ENCODE results near the gene MAGEC3. TPM values are rescaled to one million over a fixed set of nuclear protein-coding genes. Genes with fewer than 3 reads are reported as not detected.

Gene MAGEC3, protein sequence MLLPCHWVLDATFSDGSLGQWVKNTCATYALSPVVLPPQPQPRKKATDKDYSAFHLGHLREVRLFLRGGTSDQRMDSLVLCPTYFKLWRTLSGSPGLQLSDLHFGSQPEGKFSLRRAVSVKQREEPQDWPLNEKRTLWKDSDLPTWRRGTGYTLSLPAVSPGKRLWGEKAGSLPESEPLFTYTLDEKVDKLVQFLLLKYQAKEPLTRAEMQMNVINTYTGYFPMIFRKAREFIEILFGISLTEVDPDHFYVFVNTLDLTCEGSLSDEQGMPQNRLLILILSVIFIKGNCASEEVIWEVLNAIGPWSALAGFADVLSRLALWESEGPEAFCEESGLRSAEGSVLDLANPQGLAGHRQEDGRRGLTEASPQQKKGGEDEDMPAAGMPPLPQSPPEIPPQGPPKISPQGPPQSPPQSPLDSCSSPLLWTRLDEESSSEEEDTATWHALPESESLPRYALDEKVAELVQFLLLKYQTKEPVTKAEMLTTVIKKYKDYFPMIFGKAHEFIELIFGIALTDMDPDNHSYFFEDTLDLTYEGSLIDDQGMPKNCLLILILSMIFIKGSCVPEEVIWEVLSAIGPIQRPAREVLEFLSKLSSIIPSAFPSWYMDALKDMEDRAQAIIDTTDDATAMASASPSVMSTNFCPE
- not detected in 5 replicates for total RNA-seq (2022; extraction: Qiagen RNA extraction; ENCODE audit: low read depth)

DNA sequence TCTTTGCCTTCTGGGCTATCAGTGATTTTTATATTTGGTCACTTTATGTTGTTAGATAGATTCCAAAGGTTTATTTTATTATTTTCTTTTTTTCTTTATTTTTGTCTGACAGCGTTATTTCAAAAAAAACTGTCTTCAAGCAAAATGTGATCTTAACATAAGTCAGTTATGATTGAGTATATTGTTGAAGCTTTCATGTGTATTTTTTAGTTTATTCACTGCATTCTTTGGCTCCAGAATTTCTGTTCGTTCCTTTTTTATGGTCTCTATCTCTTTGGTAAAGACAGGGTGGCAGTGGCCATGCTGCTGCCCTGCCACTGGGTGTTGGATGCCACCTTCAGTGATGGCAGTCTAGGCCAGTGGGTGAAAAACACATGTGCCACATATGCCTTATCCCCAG, at the start of gene MAGEC3:
Gene MAGEC3, plus strand, starts transcription at position 301 of the 400 bp plus-strand sequence. Its CDS starts 0 bp downstream, at position 301.

DNA sequence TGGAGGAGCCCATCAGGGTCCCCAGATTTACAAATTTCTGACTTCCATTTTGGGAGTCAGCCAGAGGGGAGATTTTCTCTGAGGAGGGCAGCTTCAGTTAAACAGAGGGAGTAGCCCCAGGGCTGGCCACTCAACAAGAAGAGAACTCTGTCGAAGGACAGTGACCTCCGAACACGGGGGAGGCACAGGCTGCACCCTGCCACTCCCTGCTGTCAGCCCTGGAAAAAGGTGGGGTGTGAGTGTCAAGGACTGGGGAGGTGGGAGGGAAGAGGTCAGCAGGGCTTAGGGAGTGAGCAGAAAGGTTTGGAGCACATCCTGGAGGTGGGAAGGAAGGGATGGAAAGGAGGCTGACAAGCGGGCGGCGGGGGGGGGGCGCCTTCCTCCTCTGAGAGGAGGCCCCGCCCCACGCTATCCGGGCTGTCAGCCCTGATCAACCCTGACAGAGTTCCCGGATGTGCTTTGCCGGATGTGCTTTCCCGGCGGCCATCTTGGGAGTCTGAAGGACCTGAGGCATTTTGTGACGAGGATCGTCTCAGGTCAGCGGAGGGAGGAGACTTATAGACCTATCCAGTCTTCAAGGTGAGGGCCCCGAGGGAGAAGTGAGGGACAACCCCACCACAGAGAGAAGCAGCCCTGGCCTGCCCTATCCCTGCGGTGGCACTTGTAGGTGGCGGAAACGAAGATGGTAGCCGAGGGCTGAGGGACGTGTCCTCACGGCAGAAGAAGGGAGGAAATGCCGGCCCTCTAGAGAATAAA, 65.5 kb downstream of the MAGEC3 start, which contains the start of gene MAGEC1:
Gene MAGEC1, plus strand, starts transcription at position 495 of the 756 bp plus-strand sequence. CDS start 1,179 bp downstream, outside the sequence.

Other genes starting within 250 kb of the MAGEC3 start
- gene SPANXA2, start 248.6 kb upstream of the MAGEC3 start, total RNA-seq (2022; extraction: Qiagen RNA extraction; ENCODE audit: low read depth) = 0.22 TPM in 1 of 5 replicates, not detected in the others
- 0.42 TPM in 1 of 5 replicates, not detected in the others for gene SPANXD, start 139.6 kb upstream of the MAGEC3 start, total RNA-seq (2022; extraction: Qiagen RNA extraction; ENCODE audit: low read depth)
- gene MAGEC1, start 65.6 kb downstream of the MAGEC3 start, total RNA-seq (2022; extraction: Qiagen RNA extraction; ENCODE audit: low read depth) = 0.02 to 0.09 TPM (median 0.04 TPM) in 3 of 5 replicates, not detected in the others

Data from A549 treated with RU486 at 1 μM for 4 hours (cell line).